Panc1 (cell line): ENCODE measurements around the gene SUMF2. TPM values are rescaled to one million over a fixed set of nuclear protein-coding genes. Genes with fewer than 3 reads are reported as not detected.

Experiments used
- ATAC-seq: fragments of 200-7000 bp; cut with Tn5 transposase; 2 replicates; pipeline ENCODE4 v1.9.1; 2020; ENCODE audit warnings: mild to moderate bottlenecking, moderate library complexity
- BruUV-seq: library from RNA; stranded (reverse); fragments of 400-500 nt; replicated peaks from 2 replicates; lab custom pipeline; 2021; lab: Mats Ljungman, UMichigan
- CTCF ChIA-PET: fragments of 300-600 bp; sonication (Branson Sonifier 250); formaldehyde crosslinking; loops from one replicate; lab custom pipeline; 2022; ENCODE audit warnings: antibody characterized with exemption; lab: Charles Lee
- POLR2A ChIA-PET: fragments of 300-600 bp; sonication (Branson Sonifier 250); formaldehyde crosslinking; loops from one replicate; lab custom pipeline; 2022; ENCODE audit warnings: antibody characterized with exemption; lab: Charles Lee
- DNase-seq: peaks from one replicate; pipeline ENCODE4 v3.0.0-alpha.2; 2010; ENCODE audit warnings: low read depth, low spot score
- H3K27ac ChIP-seq: 2 replicates; pipeline ENCODE4 v1.5.1; 2011; ENCODE audit warnings: mild to moderate bottlenecking, low read length, inconsistent platforms
- H3K27me3 ChIP-seq: fragments of 200-500 bp; sonication (Bioruptor generic); 2 replicates; pipeline ENCODE4 v1.6.0; 2014; ENCODE audit warnings: low read length, inconsistent platforms; ENCODE audit not compliant: control insufficient read depth, insufficient read depth
- H3K36me3 ChIP-seq: fragments of 200-500 bp; sonication (Bioruptor generic); 2 replicates; pipeline ENCODE4 v1.5.1; 2014; ENCODE audit warnings: inconsistent platforms, mild to moderate bottlenecking, low read length, moderate library complexity; ENCODE audit not compliant: control insufficient read depth, insufficient read depth
- H3K4me1 ChIP-seq: 2 replicates; pipeline ENCODE4 v1.5.1; 2011; ENCODE audit warnings: inconsistent platforms, mild to moderate bottlenecking, low read length, moderate library complexity; ENCODE audit not compliant: control insufficient read depth, insufficient read depth
- H3K4me3 ChIP-seq, 2 experiments: 2 replicates each; pipeline ENCODE4 v1.5.1; 2011 to 2012; ENCODE audit warnings: low read depth in 2 of 2, low read length in 2 of 2, mild to moderate bottlenecking in 2 of 2, inconsistent platforms in 1 of 2, moderate library complexity in 1 of 2
- H3K9me3 ChIP-seq: fragments of 200-500 bp; sonication (Bioruptor generic); 2 replicates; pipeline ENCODE4 v1.5.1; 2014; ENCODE audit warnings: low read depth, mild to moderate bottlenecking, inconsistent platforms, low read length, moderate library complexity; ENCODE audit not compliant: control insufficient read depth, insufficient read depth
- CTCF ChIP-seq: fragments of 450-650 bp; IDR thresholded peaks from 2 replicates; pipeline ENCODE4 v1.5.1; 2017; ENCODE audit warnings: mild to moderate bottlenecking
- POLR2AphosphoS5 ChIP-seq: IDR thresholded peaks from 2 replicates; pipeline ENCODE4 v1.6.1; 2012; ENCODE audit warnings: mild to moderate bottlenecking, low read depth, low read length, moderate library complexity
- REST ChIP-seq, 2 experiments: IDR thresholded peaks; 2 replicates each; pipeline ENCODE4 v1.6.1; 2011 to 2012; ENCODE audit warnings: low read depth in 2 of 2, control low read depth in 1 of 2, low read length in 1 of 2, mild to moderate bottlenecking in 1 of 2, moderate library complexity in 1 of 2; ENCODE audit not compliant: insufficient read depth in 1 of 2
- SIN3A ChIP-seq: IDR thresholded peaks from 2 replicates; pipeline ENCODE4 v1.6.1; 2012; ENCODE audit warnings: low read depth, mild to moderate bottlenecking, low read length, moderate library complexity, borderline replicate concordance; ENCODE audit not compliant: insufficient read depth
- TCF7L2 ChIP-seq: IDR thresholded peaks from 2 replicates; pipeline ENCODE4 v1.6.1; 2011; ENCODE audit warnings: mild to moderate bottlenecking, low read depth, low read length, inconsistent platforms
- in situ Hi-C: cut with HindIII; loops from 2 replicates; pipeline ENCODE4 v1.10.0; 2016; ENCODE audit warnings: low sequenced_read_pairs, low pct_unique_long_range_greater_than_20kb
- intact Hi-C: fragments of 100-400 bp; cut with micrococcal nuclease; formaldehyde crosslinking; loops from one replicate; pipeline ENCODE4 v1.10.0; 2022; ENCODE audit not compliant: unreplicated experiment
- total RNA-seq: library from RNA; stranded (reverse); gene quantifications from one replicate; pipeline ENCODE4 v1.2.1, GENCODE V29; 2021; ENCODE audit not compliant: unreplicated experiment

Gene SUMF2
- total RNA-seq, 1 experiment from 2014 or later, result 156 TPM

DNA sequence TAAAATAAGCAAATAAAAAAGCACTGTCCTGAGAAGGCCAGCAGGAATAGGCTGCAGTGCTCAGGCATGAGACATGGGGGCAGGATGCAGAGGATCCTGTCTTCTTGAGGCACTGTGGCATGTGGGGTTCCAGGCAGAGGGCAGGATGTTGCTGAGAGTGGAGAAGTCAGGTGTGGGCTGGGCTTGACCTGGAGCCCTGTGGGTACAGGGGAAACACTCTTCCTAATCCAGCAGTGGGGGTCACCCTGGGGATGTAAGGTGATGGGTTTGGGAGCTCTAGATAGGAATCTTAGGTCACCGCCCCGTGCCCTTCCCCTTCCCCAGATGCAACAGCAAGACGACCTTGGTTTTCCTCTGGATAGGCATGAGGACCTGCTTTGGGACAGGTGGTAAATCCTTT, 13.6 kb downstream of the SUMF2 start:
- H3K27me3 ChIP-seq, result no peaks in the 10 kb centered on the region
- H3K36me3 ChIP-seq, result no peaks in the 10 kb centered on the region
- BruUV-seq, result no TSS peak
- no peak overlapping the region for H3K4me3 ChIP-seq
- no peaks in the 10 kb centered on the region for H3K9me3 ChIP-seq
- no peak overlapping the region for H3K27ac ChIP-seq
- CTCF ChIA-PET, result interaction anchor here (0.6 to 1.7 kb wide), 2 partner anchors 15 to 76 kb away, joined by 3 to 5 read pairs; partner anchors contain the start of gene PHKG1
- POLR2A ChIA-PET, result interaction anchor here (0.6 kb wide), 1 partner anchor 628 kb away, joined by 6 read pairs; no protein-coding TSS in a partner anchor
- intact Hi-C loops, result loop anchor here (10.0 kb wide), 1 partner anchor 433 kb away; no protein-coding TSS in a partner anchor
- in situ Hi-C loops, result no loop called here
- H3K4me1 ChIP-seq, result peaks cover 17% of the 10 kb centered on the region
- DNase-seq (no peak), ATAC-seq (no peak)
- TF ChIP-seq SIN3A (no peak), CTCF (no peak), REST (IDR thresholded peaks at IDR 0.05; ENCODE audit: insufficient read depth in 1 of 2, low read depth in 2 of 2, low read length in 1 of 2) (no peak), POLR2AphosphoS5 (no peak), TCF7L2 (no peak)

DNA sequence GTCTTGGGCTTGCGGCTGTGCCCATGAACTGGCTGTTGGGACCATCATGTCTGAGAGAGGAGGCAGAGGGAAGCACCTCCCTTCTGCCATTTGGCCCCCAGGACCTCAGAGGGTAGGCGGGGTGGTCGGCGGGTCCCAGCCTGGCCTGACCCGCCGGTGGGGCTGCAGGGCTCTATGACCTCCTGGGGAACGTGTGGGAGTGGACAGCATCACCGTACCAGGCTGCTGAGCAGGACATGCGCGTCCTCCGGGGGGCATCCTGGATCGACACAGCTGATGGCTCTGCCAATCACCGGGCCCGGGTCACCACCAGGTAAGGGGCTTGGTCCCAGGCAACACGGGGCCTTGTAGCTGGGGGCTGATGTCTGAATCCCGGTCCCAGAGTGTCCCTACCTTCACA, 14.1 kb downstream of the SUMF2 start:
- ATAC-seq, result no peak
- in situ Hi-C loops, result no loop called here
- CTCF ChIA-PET, result interaction anchor here (1.7 to 1.9 kb wide), 2 partner anchors 15 to 28 kb away, joined by 4 to 5 read pairs; partner anchors contain the start of genes CHCHD2 and PHKG1

More for the DNA sequence above, 14.1 kb downstream of the SUMF2 start:
- Histone ChIP-seq H3K27ac (no peak overlapping the region), H3K27me3 (no peaks in the 10 kb centered on the region), H3K4me1 (peaks cover 17% of the 10 kb centered on the region), H3K9me3 (no peaks in the 10 kb centered on the region), H3K36me3 (no peaks in the 10 kb centered on the region), H3K4me3 (no peak overlapping the region)
- intact Hi-C loops, result loop anchor here (10.0 kb wide), 1 partner anchor 433 kb away; no protein-coding TSS in a partner anchor
- no peak for TF ChIP-seq POLR2AphosphoS5
- no peak for TF ChIP-seq CTCF
- no peak for TF ChIP-seq REST (IDR thresholded peaks at IDR 0.05; ENCODE audit: insufficient read depth in 1 of 2, low read depth in 2 of 2, low read length in 1 of 2)
- no peak for TF ChIP-seq TCF7L2
- no peak for TF ChIP-seq SIN3A
- no peak for DNase-seq
- BruUV-seq, result no TSS peak
- POLR2A ChIA-PET, result no interaction called here
